ENCODE results near the gene KIAA0232. TPM values are rescaled to one million over a fixed set of nuclear protein-coding genes. Genes with fewer than 3 reads are reported as not detected.

Gene KIAA0232
- total and polyA plus RNA-seq, 2 of the 8 experiments (the other 6 are each of a cell fraction or from before 2014, with no cell fraction given): 5.6 to 23.3 TPM

DNA sequence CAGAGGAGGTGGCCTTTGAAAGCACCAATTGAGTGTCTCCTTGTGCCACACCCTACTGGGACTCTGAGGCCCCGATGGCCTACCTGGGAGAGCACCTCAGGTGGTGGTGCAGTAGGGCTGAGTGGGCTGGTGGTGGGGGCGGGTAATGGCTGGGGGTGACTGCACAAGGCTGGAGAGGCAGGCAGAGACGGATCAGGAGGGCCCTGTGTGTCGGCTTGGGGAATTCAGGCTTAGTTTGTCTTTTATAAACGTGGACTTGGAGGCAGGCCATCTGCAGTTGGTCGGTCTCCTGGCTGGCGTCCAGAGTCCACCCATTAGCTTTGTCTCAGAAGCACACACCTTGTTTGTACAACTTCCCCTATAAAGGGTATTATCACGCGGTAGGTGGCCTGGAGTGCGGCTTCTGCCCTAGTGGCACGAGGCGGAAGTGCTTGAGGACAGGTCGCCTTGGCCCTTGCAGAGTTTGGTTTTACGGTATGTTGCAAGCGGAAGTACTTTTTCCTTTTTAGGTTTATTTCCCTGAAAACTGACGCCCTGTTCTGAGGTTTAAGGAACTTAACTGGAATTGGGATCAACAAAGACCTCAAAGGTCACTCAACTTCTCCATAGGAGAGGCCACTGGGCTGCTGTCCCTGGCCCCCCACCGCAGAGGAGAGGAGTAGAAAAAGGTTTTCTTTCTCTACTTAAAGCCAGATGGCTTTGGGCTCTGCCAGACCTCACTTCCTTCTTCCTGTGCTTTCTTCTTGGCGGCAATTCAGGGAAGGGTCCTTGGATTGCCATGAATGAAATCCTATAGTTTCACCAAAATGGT lies 135.1 kb downstream of the KIAA0232 start (continued):
- no peak for TF ChIP-seq SP2 (IDR thresholded peaks at IDR 0.05; ENCODE audit: low read length)
- no peak for TF ChIP-seq RBBP5 (IDR thresholded peaks at IDR 0.05; ENCODE audit: borderline replicate concordance, low read depth, low read length)
- TF ChIP-seq, protein P1, sequence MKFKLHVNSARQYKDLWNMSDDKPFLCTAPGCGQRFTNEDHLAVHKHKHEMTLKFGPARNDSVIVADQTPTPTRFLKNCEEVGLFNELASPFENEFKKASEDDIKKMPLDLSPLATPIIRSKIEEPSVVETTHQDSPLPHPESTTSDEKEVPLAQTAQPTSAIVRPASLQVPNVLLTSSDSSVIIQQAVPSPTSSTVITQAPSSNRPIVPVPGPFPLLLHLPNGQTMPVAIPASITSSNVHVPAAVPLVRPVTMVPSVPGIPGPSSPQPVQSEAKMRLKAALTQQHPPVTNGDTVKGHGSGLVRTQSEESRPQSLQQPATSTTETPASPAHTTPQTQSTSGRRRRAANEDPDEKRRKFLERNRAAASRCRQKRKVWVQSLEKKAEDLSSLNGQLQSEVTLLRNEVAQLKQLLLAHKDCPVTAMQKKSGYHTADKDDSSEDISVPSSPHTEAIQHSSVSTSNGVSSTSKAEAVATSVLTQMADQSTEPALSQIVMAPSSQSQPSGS (IDR thresholded peaks at IDR 0.05; ENCODE audit: low read length): no peak
- no peak for TF ChIP-seq CTBP2 (IDR thresholded peaks at IDR 0.05; ENCODE audit: borderline replicate concordance, insufficient read depth, insufficient read length, low read length)
- TF ChIP-seq SRF (IDR thresholded peaks at IDR 0.05; ENCODE audit: low read depth, low read length): no peak
- TF ChIP-seq, protein P2, sequence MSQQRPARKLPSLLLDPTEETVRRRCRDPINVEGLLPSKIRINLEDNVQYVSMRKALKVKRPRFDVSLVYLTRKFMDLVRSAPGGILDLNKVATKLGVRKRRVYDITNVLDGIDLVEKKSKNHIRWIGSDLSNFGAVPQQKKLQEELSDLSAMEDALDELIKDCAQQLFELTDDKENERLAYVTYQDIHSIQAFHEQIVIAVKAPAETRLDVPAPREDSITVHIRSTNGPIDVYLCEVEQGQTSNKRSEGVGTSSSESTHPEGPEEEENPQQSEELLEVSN (IDR thresholded peaks at IDR 0.05): 0 out of 2 replicates have a peak, but pooled peaks have one; percentile 5
- TF ChIP-seq YY1 (IDR thresholded peaks at IDR 0.05; ENCODE audit: low read depth, low read length): no peak
- no peak for TF ChIP-seq TAF7 (optimal IDR thresholded peaks at IDR 0.05; ENCODE audit: borderline replicate concordance, low read depth, low read length)
- no peak for TF ChIP-seq KDM5A (IDR thresholded peaks at IDR 0.05; ENCODE audit: low read length)
- 0 out of 2 replicates have a peak, but pooled peaks have one; percentile 26 for TF ChIP-seq CREB1 (IDR thresholded peaks at IDR 0.05)
- no peak for TF ChIP-seq CBX8 (IDR thresholded peaks at IDR 0.05; ENCODE audit: borderline replicate concordance, low read depth, low read length)

Measured in H1 (cell line).